Measurements from ENCODE around the gene HYLS1.

GRCh38 chr11:125940145-125940544 is 52.7 kb downstream of the HYLS1 start:
- TF ChIP-seq SP1 (IDR thresholded peaks at IDR 0.05): no peak
- no peak for TF ChIP-seq SUZ12 (IDR thresholded peaks at IDR 0.05)
- TF ChIP-seq FOXA1 (IDR thresholded peaks at IDR 0.05): no peak
- TF ChIP-seq HDGF (IDR thresholded peaks at IDR 0.05; ENCODE audit: borderline replicate concordance): no peak
- TF ChIP-seq PKNOX1 (IDR thresholded peaks at IDR 0.05): no peak
- TF ChIP-seq FOXK2 (IDR thresholded peaks at IDR 0.05): no peak
- TF ChIP-seq FOXM1 (IDR thresholded peaks at IDR 0.05; ENCODE audit: borderline replicate concordance): no peak
- no peak for TF ChIP-seq CTBP1 (IDR thresholded peaks at IDR 0.05; ENCODE audit: borderline replicate concordance)
- TF ChIP-seq ARNT (IDR thresholded peaks at IDR 0.05): no peak
- no peak for TF ChIP-seq BHLHE40 (IDR thresholded peaks at IDR 0.05; ENCODE audit: borderline replicate concordance)
- no peak for TF ChIP-seq ELF4 (IDR thresholded peaks at IDR 0.05)

Measured in HEK293T (cell line).